Activated CD4-positive, alpha-beta T cell treated with anti-CD3 and anti-CD28 coated beads for 1 hour (primary cell): ENCODE data around the gene TMEM86B.
"Not testable (repeated sequence)": the region's sequence is repeated elsewhere in the genome, so short reads cannot be mapped to it uniquely, and the experiment has no call there.

Source experiments
- DNase-seq: peaks from one replicate; pipeline ENCODE4 v3.0.0-alpha.2; 2020

The TMEM86B gene

DNA sequence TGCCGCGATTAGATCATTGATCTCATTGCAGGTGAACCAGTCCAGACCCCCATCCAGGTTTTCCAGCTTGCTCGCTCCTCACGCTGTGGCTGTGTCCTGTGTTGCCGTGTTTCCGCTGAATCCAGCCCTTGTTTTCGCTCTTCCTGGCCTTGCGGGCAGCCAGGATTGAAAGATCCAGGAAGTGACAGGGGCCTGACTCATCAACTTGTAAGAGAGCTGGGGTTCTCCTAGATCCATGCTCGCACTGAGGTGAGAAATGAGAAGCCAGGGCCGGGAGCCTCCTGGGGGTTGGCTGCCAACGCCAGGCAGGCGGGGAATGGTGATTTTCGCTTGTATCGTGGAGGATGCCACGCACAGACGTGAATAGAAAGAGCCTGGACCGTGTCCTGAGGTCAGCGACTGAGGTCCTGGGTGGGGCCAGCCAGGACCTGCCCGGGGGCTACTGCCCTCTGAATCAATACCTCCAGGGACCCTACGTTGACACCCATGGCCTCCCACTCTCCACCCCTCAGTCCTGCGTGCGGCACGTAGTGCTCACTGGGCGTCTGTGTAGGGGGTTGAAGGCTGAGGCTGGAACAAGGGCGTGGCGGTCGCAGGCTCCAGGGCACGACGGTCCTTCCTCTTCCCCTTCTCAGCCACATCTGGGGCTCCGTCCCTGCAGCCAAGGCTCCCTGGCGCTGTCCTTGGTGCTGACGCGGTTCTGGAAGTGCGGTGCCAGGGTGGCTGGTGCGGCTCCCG lies 11.9 kb downstream of the TMEM86B start:
- no peak for DNase-seq

DNA sequence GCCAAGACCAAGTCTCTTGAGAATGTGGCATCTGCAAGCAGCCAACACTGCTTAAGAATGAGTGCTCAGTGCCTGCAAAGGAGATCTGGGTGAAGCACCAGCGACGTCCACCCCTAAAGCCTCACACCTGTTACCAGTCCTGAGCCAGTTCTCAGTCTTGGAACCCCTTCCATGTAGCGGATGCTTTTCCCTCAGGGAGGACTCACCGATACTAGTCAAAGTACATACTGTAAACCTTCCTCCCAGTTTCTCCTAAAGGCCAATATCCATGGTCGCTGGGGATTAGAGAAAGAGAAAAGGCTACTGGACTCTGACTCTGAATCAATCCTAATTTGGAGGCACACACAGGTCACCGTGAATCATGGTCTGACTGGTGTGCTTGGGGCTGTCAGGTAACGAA lies 15.0 kb downstream of the TMEM86B start:
- no peak for DNase-seq

DNA sequence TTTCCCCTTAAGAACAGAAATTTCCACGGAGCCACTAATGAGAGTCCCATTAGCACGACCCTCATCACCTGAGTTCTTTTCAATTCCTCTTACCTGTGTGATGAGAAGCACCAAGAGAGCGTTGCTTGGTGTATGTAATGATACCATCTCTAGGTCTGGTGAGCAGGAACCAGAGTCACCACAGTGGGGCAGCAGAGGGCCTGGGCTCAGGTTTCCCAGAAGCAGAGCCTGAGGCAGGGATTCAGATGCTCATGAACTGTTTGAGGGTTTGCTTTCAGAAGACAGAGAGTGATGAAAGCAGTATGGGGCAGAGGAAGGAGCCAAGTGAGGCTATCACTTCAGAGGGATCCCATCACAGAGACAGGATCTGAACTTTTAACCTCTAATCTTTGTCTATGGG lies 16.1 kb downstream of the TMEM86B start:
- DNase-seq, result no peak

DNA sequence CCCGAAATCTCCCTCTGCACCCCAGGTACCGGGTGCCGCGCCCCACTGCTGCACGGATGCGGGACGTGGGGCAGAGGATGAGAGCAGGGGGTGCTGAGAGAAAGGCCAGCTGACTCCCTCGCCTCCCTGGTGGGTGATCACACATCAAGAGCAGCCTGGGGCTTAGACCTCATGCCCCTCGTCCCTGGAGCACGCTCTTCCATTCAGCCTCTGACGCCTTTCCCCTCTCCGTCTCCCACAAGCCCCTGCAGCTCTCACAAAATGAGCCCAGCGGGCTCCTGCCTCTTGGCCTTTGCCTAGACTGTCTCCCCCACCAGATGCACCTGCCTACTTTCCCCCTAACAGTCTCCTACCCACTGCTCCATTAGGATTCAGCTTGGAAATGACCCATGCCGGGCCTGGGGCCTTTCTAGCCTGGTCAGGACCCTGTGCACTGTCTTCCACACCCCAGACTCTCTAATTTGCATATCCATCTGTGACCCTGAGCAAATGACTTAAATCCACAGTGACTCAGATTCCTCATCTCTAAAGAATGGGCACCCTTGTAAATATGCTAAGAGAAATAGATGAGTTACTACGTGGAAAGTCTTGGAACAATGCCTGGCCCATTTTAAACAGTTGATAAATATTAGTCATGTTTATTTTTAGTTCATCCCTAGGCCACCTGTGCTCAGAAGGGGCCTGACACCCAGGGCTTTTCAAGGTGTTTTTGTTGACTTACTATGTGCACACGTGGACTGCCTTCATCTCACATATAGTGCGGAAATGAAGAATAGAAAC lies 18.7 kb downstream of the TMEM86B start:
- DNase-seq, result no peak

DNA sequence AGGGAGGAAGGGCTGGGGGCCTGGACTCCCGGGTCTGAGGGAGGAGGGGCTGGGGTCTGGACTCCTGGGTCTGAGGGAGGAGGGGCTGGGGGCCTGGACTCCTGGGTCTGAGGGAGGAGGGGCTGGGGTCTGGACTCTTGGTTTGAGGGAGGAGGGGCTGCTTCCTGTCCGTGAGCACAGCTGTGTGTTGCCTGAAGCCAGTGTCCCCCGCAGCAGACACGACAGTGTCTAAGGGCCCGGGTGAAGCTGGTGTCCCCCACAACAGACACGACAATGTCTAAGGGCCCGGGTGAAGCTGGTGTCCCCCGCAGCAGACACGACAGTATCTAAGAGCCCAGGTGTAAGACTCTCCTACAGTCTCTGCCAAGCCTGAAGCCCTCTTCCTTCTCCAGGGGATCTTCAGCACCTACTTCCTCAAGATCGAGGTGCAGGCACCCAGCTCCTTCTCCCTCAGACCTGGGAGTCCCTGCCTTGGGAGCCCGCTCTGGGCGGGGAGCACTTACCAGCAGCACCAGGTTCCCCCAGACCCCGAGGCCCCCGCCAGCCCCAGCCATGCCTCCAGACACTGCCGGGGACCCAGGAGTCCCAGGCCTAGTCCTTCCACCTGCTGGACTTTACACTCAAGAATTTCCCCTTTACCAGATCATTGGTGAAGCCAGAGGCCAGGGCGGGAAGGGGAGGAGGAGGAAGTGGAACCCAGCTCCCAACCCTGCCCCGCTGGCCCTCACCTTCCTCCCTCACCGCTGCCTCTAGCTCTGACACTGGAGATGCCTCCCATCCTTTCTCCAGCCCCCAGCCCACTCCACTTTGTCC lies 19.5 kb downstream of the TMEM86B start, which contains the start of gene PTPRH:
Gene PTPRH, minus strand, starts transcription at position 622 of the 813 bp plus-strand sequence. Its CDS starts 68 bp downstream, at position 554.
- DNase-seq, result no peak

DNA sequence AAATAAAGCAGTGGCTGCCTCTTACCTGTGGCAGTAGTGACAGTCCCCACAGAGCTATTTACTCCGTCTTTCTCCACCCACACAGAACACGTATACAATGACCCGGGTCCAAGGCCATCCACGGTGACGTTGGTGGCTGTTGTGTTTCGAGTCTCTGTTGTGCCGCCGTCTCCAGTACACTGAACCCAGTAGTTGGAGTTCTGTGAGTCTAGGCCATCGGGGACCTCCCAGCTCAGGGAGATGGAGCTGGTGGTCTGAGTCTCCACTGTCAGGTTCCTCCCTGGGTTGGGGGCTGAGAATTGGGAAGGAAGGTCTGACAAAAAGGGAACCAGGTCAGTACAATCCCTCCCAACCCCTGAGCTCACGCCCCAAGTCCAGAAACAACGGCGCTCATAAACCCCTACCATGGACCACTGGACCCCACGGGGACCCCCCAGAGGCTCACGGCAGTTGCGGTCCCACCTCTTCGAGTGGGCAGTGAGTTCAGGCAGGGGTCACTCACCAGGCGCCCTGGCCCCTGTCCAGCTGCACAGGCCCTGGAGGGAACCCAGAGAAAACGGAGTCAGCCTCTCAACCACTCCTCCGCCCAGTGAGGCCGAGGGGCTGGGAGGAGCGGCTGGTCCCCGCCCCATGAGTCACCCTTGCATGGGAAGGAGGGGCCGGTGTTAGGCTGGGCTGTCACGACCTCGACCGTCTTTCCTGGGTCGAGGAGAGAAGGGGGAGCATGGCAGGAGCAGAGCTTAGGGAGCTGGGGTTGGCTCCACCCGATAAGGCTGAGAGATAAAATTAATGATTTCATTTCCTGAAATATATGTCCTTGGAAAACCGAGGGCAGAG lies 21.7 kb downstream of the TMEM86B start:
- DNase-seq, result no peak

DNA sequence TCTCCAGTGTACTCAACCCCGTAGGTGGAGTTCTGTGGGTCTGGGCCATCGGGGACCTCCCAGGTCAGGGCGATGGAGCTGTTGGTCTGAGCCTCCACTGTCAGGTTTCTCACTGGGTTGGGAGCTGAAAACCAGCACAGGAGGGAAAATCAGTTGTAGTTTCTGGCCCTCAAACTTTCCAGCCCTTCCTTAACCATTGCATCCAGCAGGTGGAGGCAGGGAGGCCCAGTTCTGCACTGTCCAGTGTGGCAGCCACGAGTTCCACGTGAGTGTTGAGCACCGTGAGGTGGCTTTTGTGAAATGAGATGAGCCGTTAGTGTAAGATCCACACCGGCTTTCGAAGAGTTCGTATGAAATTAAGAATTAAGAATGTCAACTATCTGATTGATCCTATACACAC lies 26.4 kb downstream of the TMEM86B start:
- DNase-seq, result not testable (repeated sequence)

DNA sequence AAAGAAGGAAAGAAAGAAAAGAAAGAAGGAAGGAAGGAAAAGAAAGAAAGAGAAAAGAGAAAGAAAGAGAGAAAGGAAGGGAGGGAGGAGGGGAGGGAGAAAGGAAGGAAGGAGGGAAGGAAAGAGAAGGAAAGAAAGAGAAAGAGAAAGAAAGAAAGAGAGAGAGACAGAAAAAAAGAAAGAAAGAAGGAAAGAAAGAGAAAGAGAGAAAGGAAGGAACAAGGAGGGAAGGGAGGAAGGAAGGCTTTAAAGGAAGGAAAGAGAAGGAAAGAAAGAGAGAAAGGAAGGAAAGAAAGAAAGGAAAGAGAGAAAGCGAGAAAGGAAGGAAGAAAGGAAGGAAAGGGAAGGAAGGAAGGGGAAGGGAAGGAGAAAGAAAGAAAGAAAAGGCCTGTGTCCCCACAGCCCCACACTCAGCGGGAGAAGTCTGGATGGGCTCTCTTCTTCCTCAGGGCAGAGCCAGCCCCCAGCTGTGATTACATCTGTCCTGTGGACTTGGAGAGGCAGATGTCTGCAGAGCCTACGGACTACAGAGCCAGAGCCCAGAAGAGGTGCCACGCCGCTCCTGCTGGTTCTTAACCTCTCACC lies 28.9 kb downstream of the TMEM86B start:
- DNase-seq, result no peak

DNA sequence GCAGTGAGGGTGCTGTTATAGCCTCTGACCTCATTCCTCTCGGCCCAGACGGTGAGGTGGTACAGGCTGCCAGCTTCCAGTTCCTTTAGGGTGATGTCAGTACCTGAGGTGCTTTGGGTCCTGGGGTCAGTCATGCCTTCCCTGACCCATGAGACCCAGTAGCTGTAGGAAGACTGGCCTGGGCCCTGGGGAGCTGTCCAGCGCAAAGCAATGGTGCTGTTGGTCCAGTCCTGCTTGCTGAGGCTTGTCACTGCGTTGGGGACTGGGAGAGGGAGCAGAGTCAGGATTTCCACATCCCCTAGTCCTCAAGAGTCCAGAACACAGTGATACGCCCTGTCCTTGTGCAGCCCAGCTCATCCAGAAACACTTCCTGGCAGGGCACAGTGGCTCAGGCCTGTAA lies 29.9 kb downstream of the TMEM86B start:
- no peak for DNase-seq

DNA sequence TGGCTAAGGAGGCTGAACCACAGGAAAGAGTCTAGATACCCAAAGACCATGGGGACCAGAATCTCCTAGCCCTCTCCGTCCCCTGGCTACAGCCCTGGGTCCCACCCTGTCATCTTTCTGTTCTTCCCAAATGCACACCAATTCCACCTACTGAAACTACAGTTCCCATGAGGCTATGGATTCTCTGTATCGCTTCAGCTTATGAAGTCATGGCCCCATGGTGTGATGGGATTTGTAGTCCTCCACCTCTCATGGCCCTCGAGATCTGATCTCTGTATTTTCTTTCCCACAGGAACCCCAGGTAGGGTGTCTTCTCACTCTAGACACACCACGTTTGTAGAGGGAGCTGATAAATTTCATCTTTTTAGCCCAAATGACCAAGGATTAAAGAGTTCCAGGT lies 31.0 kb downstream of the TMEM86B start:
- no peak for DNase-seq

DNA sequence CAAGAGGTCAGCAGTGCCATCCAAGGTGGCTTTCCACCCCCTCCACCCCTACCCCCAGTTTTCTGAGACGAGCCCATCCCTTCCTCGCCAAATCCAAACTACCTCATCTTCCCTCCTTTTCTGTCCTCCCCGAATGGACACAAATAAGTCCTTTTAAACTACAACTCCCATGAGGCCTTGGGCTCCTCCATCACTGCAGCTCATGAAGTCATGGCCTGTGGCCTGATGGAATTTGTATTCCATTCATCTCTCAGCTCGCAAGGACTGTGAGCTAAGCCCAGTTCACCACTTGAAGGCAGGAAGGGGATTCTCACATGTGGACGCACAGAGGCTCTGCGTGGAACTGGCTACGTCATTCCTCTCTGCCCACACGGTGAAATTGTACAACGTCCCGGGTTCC lies 31.8 kb downstream of the TMEM86B start:
- no peak for DNase-seq

DNA sequence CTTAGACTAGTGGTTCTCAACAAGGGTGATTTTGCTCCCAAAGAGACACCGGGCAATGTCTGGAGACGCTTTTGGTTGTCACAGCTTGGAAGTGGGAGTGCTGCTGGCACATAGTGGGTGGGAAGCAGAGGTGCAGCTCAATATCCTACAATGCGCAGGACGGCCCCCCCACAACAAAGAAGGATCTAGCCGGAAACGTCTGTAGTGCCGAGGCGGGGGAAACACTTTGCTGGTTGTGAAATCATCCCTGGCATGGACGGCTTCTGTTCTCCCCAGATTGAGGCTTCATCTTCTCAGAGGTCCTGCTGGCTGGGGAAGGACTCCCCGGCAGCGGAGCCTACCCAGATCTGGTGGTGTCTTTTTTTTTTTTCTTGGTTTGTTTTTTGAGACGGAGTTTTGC lies 35.1 kb downstream of the TMEM86B start:
- no peak for DNase-seq

DNA sequence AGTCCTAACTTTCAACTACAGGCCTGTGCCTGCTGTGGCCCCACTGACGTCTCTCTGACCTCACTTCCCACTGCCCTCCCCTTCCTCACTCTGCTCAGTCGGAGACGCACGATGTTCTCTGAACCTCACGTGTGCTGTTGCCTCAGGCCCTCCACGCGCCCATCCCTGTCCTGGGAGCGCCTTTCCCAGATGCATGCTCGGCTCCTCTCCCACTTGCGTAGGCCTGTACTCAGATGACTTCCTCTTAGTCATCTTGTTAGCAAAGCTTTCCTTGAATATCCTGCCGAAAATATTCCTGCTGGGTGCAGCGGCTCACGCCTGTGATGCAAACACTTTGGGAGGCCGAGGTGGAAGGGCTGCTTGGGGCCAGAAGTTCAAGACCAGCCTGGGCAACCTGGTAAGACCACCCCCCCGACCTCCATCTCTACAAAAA lies 39.1 kb downstream of the TMEM86B start:
- no peak for DNase-seq

DNA sequence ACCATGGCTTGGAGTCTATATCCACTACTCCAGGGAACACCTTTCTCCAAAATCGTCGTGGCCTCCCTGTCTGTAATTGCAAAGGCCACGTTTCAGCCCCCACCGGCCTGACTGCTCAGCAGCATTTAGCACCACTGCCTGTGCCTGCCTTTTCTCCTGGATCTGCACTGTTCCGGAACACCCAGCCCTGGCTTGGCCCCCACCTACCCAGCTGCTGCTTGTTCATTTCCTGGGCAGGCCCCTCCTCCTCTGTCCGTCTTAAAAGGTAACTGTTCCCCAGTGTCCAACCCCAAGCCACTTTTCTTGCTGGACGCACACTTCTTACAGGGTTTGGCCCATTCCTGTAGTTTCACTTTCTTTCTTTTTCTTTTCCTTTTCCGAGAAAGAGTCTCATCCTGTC lies 39.9 kb downstream of the TMEM86B start:
- no peak for DNase-seq

DNA sequence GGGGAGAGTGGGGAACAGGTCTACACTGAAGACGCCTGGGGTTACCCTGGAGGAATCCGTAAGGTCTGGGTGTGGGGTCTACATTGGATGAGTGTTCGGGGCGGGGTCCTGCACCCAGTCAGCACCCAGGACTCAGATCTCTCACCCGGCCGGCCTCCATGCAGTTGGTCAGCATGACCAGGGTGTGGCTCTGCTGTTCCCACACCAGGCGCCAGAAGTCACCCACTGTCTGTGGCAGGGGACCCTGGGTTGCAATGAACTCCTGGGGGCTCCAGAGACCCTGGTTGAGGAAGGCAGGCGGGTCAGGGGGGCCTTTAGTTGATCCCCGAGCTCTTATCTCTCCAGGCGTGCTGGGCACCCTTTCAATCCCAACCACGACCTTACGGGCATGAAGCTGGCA lies 42.5 kb downstream of the TMEM86B start:
- DNase-seq, result no peak

DNA sequence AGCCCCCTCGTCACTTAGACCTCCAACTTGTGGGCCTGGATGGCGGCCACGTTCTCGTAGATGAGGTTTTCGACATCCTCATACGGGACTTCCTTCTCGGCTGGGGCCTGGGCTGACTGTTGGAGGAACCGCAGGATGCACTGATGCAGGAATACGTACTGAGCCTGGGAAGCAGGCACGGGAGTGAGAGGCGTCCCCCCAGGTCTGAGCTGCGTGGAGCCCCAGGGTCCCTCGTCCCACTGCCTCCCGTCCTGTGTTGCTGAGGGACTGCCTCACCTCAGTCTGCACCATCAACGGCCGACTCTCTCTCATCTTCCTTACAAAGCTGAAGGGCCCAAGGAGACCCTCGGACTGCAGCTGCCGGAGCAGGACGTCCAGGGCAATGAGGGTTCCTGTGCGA lies 46.8 kb downstream of the TMEM86B start:
- no peak for DNase-seq

DNA sequence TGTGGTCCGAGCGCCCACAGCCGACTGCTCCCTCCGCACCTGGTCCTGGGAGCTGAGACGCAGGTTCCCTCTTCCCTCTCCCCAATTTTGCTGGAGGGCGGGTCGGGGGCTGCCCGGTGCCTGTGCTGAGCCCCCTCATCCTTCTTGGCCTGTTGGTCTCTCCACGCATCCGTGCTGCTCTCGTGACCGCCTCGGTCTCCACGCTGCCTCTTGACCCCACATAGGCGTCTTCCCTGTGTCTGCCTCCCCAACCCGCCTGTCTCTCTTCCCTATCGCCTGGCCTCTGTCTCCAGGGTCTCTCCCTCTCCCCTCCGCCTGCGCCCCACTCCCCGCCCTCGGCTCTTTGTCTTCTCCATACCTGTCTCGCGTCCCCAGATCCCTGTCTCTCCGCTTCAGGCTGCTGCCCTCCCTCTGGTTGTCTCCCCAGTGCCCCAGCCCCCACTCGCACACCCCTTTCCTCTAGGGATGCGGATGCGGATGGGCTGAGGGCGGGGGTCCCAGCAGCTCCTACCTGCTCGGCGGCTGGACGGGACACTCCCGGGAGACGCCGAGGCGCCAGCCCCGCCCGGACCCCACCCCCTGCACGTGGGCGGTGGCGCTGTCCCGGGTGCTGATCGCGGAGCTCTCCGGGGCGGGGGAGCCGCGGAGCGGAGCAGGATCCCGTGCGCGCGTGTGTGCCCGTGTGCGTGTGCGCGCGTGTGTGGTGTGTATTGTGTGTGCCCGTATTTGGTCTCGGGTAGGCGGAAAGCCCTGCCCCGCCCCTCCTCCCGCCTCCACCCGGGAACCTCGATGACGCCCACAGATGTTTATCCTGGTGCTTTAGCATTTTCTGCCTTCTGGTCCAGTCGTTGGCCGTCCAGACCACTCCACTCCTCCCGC lies 48.7 kb downstream of the TMEM86B start, which contains the start of gene SYT5:
Gene SYT5, minus strand, starts transcription at position 684 of the 879 bp plus-strand sequence. CDS start 1,248 bp downstream, outside the sequence.
- peak; percentile 35 for DNase-seq

DNA sequence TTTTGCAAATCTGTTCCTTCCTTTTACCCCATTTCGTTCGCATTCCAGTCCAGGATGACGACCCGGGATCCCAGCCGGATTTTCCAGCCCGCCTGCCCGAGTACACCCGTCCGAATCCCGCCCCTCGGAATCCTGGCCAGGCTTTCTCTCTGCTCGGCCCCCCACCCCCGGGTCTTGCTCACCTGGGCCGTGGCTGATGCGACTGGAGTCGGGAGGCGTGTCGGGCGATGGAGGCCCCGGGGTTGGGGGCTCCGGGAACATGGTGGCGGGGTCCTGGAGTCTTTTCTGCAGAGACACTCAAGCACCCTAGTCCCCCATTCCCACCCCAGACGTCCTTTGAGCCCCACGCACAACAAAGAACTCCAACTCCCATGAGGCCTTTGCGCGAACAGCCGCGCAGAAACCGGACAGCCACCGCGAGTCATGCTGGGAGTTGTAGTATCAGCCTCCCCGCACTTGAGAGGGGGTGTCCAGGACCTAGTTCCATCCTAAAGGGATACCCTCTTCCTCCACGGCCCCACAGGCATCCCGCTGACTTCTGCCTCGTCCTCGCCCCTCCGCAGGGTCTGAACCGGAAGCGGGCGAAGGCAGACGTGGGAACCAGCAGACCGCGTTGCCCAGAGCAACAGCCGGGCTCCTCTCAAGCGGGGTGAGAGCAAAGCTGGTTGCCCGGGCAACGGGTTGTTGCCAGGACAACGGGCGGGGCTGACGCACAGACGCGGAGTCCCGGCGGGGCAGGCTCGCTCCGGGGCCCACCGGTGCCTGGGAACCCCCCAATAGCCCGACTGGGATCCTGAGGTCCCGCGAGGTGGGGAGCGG lies 49.6 kb downstream of the TMEM86B start:
- DNase-seq, result peak; percentile 88
